NCI-H2081 treated with DMSO at 0.1 percent for 48 hours (cell line): ENCODE measurements around the gene GPR142.

ENCODE experiments used
- DNase-seq: peaks from one replicate; lab custom pipeline; 2025; lab: John Stamatoyannopoulos, UW

GPR142 gene

GRCh38 chr17:74367206-74367605, at the start of gene GPR142:
GPR142 (plus strand) TSS chr17:74367506; CDS start chr17:74369541, 2,035 bp downstream.
- DNase-seq, result no peak

- DNase-seq, result no peak
Observed at GRCh38 chr17:74318391-74318790, 48.9 kb upstream of the GPR142 start.

GRCh38 chr17:74324521-74324920, 42.8 kb upstream of the GPR142 start:
- DNase-seq, result no peak

GRCh38 chr17:74325376-74325742, 41.9 kb upstream of the GPR142 start:
- no peak for DNase-seq

GRCh38 chr17:74325743-74326379, 41.4 kb upstream of the GPR142 start, which contains the start of gene KIF19:
KIF19 (plus strand) TSS chr17:74326226; CDS start chr17:74326350, 124 bp downstream.
- no peak for DNase-seq

- no peak for DNase-seq
Observed at GRCh38 chr17:74326506-74326905, 40.8 kb upstream of the GPR142 start.

- no peak for DNase-seq
Observed at GRCh38 chr17:74328487-74328886, 38.8 kb upstream of the GPR142 start.

GRCh38 chr17:74329378-74329777, 37.9 kb upstream of the GPR142 start:
- no peak for DNase-seq

GRCh38 chr17:74330446-74330845, 36.9 kb upstream of the GPR142 start:
- DNase-seq, result no peak

GRCh38 chr17:74332017-74332650, 35.2 kb upstream of the GPR142 start:
- no peak for DNase-seq

GRCh38 chr17:74332763-74333283, 34.5 kb upstream of the GPR142 start:
- no peak for DNase-seq

- no peak for DNase-seq
Observed at GRCh38 chr17:74334393-74335039, 32.8 kb upstream of the GPR142 start.

- no peak for DNase-seq
Observed at GRCh38 chr17:74335529-74336062, 31.7 kb upstream of the GPR142 start.

GRCh38 chr17:74336307-74336706, 31.0 kb upstream of the GPR142 start:
- no peak for DNase-seq

GRCh38 chr17:74337834-74338500, 29.3 kb upstream of the GPR142 start:
- no peak for DNase-seq

GRCh38 chr17:74339537-74340195, 27.6 kb upstream of the GPR142 start:
- no peak for DNase-seq

GRCh38 chr17:74340470-74341023, 26.8 kb upstream of the GPR142 start:
- DNase-seq, result no peak

- no peak for DNase-seq
Observed at GRCh38 chr17:74342224-74342623, 25.1 kb upstream of the GPR142 start.

- no peak for DNase-seq
Observed at GRCh38 chr17:74343121-74343520, 24.2 kb upstream of the GPR142 start.

GRCh38 chr17:74343526-74344284, 23.6 kb upstream of the GPR142 start:
- DNase-seq, result no peak

GRCh38 chr17:74344658-74345057, 22.6 kb upstream of the GPR142 start:
- DNase-seq, result no peak
